Kidney (tissue), 14 donors: ENCODE data around the gene LCE1A. TPM values are rescaled to one million over a fixed set of nuclear protein-coding genes. Genes with fewer than 3 reads are reported as not detected.

Experiments used
- DNase-seq, 5 donors: peaks; one replicate each; pipeline ENCODE4 v3.0.0-alpha.2; 2013 to 2020
- FAIRE-seq: peaks from 2 replicates; lab custom pipeline; 2012; peaks lifted over from hg19 to GRCh38; lab: Jason Lieb, UNC
- H3K27ac ChIP-seq, 2 donors: one replicate each; pipeline ENCODE4 v1.7.0; 2013; ENCODE audit warnings: low read depth in 2 of 2, low read length in 2 of 2, inconsistent platforms in 1 of 2
- H3K27me3 ChIP-seq: one replicate; pipeline ENCODE4 v1.7.1; 2013; ENCODE audit warnings: low read length, inconsistent platforms; ENCODE audit not compliant: control insufficient read depth, insufficient read depth
- H3K36me3 ChIP-seq, 3 donors: one replicate each; pipeline versions ENCODE4 v1.7.0 to v1.7.1; 2013; ENCODE audit warnings: low read length in 3 of 3, control low read depth in 1 of 3, inconsistent platforms in 1 of 3; ENCODE audit not compliant: insufficient read depth in 3 of 3, control insufficient read depth in 2 of 3
- H3K4me1 ChIP-seq, 3 donors: one replicate each; pipeline versions ENCODE4 v1.7.0 to v1.7.1; 2013; ENCODE audit warnings: low read length in 3 of 3, inconsistent platforms in 1 of 3, low read depth in 1 of 3; ENCODE audit not compliant: control insufficient read depth in 2 of 3, insufficient read depth in 2 of 3
- H3K4me3 ChIP-seq, 3 donors: one replicate each; pipeline versions ENCODE4 v1.7.0 to v1.8.1; 2013; ENCODE audit warnings: low read length in 3 of 3, control low read depth in 1 of 3, inconsistent platforms in 1 of 3
- H3K9ac ChIP-seq, 3 donors: one replicate each; pipeline versions ENCODE4 v1.7.0 to v1.7.1; 2013; ENCODE audit warnings: low read length in 3 of 3, control low read depth in 1 of 3, inconsistent platforms in 1 of 3
- H3K9me3 ChIP-seq, 3 donors: one replicate each; pipeline versions ENCODE4 v1.7.0 to v1.7.1; 2013; ENCODE audit warnings: low read length in 3 of 3, control low read depth in 1 of 3, inconsistent platforms in 1 of 3; ENCODE audit not compliant: control insufficient read depth in 2 of 3, insufficient read depth in 1 of 3
- CTCF ChIP-seq: IDR thresholded peaks from 3 replicates; pipeline ENCODE4 v1.5.1; 2012; ENCODE audit warnings: mild to moderate bottlenecking, moderate library complexity, borderline replicate concordance; ENCODE audit not compliant: insufficient read depth; ENCODE audit errors: extremely low read depth
- intact Hi-C: fragments of 100-400 bp; cut with DNase I; formaldehyde crosslinking; loops from one replicate; pipeline ENCODE4 v1.11.1; 2022
- polyA plus RNA-seq: library from polyadenylated mRNA; stranded (reverse); fragments of 350-450 nt; fragmentation: Illumina TruSeq; extraction: RNeasy Lipid Tissue Mini Kit (QIAGEN cat#74804); gene quantifications from one replicate; pipeline ENCODE4 v1.2.3, GENCODE V29; 2014; ENCODE audit warnings: low read depth, low replicate concordance; ENCODE audit not compliant: insufficient read depth
- total RNA-seq: library from RNA; stranded (reverse); fragmentation: NEBNext Ultra II Directional; extraction: Animal tissue kit (Norgen Biotek cat#: 25700); gene quantifications from one replicate; pipeline ENCODE4 v1.2.1, GENCODE V29; 2021
- donor health status: control.
- donor health status: control.
- donor health status: control.
- donor health status: control.
- donor health status: control.
- donor health status: DM: yes; HTN: yes; CAD: no.
- donor health status: Normal renal cell carcinoma (clear cell type).

The LCE1A gene
- total and polyA plus RNA-seq, 2 donors from 2014 or later, result not detected

- no peak within 1 kb of the TSS for H3K27ac ChIP-seq
- FAIRE-seq (no peak), DNase-seq (no peak)
- intact Hi-C loops, result no loop called here
- no peaks in the 10 kb centered on the region for H3K9me3 ChIP-seq
- TF ChIP-seq CTCF, result no peak
- no peaks in the 10 kb centered on the region for H3K36me3 ChIP-seq
- no peak within 1 kb of the TSS for H3K4me3 ChIP-seq
- no peaks in the 10 kb centered on the region for H3K27me3 ChIP-seq
- peaks cover 0 to 1% (median 0%) of the 10 kb centered on the region in 3 donors for H3K4me1 ChIP-seq
- no peak within 1 kb of the TSS for H3K9ac ChIP-seq
Measured at GRCh38 chr1:152806576-152806975, 20.7 kb upstream of the LCE1A start, which contains the start of gene LCE1C. Gene LCE1C (minus strand): TSS chr1:152806651. CDS start chr1:152805478, 1,173 bp downstream.

DNA sequence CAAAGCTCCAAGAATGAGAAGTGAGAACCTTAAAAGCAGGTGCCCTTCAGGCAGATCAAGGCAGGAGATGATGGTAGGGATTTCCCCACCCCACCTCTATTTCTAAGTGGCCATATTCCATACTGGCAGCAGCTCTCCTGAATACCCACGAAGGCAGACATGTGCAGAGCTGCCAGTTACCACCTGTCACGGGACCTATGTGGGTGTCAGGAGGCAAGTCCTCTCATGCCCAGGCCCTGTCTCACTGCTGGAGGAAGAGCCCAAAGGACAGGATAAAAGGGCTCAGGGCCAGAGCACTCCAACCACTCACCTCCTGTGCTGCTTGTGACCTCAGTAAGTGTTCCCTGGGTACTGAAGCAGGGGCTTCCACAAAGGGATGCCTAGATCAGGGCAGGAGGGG, 16.2 kb upstream of the LCE1A start:
- H3K4me3 ChIP-seq, result no peak overlapping the region
- no peaks in the 10 kb centered on the region for H3K9me3 ChIP-seq
- FAIRE-seq (no peak), DNase-seq (no peak)
- no peak overlapping the region for H3K27ac ChIP-seq
- H3K9ac ChIP-seq, result no peak overlapping the region
- H3K27me3 ChIP-seq, result no peaks in the 10 kb centered on the region
- H3K4me1 ChIP-seq, result no peaks in the 10 kb centered on the region
- no peaks in the 10 kb centered on the region for H3K36me3 ChIP-seq
- intact Hi-C loops, result no loop called here
- no peak for TF ChIP-seq CTCF

- FAIRE-seq, result no peak
- no peak within 1 kb of the TSS for H3K4me3 ChIP-seq
Measured at GRCh38 chr1:152811671-152812070, 15.6 kb upstream of the LCE1A start, which contains the start of gene LCE1B. Gene LCE1B (plus strand): TSS chr1:152811971. CDS start chr1:152812447, 476 bp downstream.

More at GRCh38 chr1:152811671-152812070, 15.6 kb upstream of the LCE1A start, which contains the start of gene LCE1B:
- H3K9me3 ChIP-seq, result no peaks in the 10 kb centered on the region
- H3K27ac ChIP-seq, result no peak within 1 kb of the TSS
- no peak within 1 kb of the TSS for H3K9ac ChIP-seq
- H3K36me3 ChIP-seq, result no peaks in the 10 kb centered on the region
- intact Hi-C loops, result no loop called here
- H3K27me3 ChIP-seq, result no peaks in the 10 kb centered on the region
- no peaks in the 10 kb centered on the region for H3K4me1 ChIP-seq
- no peak for TF ChIP-seq CTCF
- no peak for DNase-seq
